GM18502 (cell line): ENCODE data around the gene SYNGAP1.

ENCODE experiments used
- ATAC-seq: cut with Tn5 transposase; IDR thresholded peaks from one replicate; pipeline ENCODE4 v1.9.1; 2021; ENCODE audit warnings: mild to moderate bottlenecking; ENCODE audit not compliant: unreplicated experiment, poor library complexity

SYNGAP1 gene

DNA sequence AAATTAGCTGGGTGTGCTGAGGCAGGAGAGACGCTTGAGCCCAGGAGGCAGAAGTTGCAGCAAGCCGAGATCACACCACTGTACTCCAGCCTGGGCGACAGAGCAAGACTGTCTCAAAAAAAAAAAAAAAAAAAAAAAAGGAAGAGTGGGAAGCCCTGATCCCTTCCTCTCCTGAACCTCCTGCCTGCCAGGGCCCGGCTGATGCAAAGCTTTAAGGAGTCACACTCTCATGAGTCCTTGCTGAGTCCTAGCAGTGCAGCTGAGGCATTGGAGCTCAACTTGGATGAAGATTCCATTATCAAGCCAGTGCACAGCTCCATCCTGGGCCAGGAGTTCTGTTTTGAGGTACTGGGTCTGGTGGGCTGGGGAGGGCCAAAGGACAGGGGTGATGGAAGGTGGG is 15.1 kb downstream of the SYNGAP1 start:
- no peak for ATAC-seq

DNA sequence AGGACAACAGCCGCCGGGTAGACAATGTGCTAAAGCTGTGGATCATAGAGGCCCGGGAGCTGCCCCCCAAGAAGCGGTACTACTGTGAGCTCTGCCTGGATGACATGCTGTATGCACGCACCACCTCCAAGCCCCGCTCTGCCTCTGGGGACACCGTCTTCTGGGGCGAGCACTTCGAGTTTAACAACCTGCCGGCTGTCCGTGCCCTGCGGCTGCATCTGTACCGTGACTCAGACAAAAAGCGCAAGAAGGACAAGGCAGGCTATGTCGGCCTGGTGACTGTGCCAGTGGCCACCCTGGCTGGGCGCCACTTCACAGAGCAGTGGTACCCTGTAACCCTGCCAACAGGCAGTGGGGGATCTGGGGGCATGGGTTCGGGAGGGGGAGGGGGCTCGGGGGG is 17.8 kb downstream of the SYNGAP1 start:
- no peak for ATAC-seq

DNA sequence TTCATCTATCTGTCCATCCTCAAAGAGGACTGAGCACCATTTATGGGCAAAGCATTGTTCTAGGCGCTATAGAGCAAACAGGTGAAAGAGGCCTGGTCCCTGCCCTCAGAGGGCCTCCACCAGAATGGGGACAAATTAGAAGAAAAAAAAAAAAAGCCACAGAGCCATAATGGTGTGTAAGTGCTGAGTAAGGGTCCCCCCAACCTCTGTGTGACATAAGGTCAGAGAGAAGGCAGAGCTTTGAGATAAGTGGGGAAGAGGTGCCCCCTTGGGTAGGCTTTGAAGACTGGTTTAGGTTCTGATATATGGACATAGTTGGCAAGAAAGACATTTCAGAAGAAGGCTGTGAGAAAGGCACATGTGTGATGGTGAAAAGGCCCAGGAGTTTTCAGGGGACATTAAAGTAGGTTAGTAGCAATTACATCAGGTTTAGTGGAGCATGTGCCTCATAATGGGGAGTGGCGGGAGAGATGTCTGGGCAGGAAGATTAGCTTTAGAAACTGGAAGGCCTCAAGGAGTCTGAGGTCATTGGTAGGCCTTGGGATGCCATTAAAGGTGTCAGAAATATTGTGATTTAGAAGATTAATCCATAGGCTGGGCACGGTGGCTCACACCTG is 19.2 kb downstream of the SYNGAP1 start:
- ATAC-seq: no peak

DNA sequence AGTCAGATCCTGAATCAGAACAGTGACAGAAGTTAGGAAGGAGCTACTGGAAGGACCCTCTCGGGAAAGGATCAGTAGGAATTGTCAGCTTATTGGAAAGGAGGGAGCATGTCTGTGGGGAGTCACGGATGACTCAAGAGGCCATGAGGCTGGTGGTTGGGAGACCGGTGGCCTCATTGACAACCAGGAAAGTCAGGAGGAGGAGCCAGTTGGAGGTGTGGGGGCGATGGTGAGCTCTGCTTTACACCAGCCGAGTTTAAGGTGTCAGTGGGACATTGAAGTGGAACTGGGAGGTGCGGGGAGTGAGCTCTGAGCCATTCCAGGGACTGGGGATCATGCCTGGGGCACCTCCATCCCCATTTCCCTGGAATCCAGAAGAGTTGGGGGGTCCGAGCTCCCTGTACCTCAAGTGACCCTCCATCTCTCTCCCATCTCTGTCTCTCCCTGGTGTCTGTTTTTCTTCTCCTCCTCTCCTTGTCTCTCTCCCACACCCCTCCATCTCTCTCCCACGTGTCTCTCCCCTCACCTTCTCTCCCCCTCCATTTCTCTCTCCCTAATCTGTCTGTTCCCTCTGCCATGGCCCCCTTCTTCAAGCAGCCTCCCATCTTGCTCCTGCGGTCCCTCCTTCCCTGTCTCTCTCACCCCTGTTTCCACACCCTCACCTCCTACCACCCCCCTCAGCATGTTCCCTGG is 20.2 kb downstream of the SYNGAP1 start:
- ATAC-seq: no peak

DNA sequence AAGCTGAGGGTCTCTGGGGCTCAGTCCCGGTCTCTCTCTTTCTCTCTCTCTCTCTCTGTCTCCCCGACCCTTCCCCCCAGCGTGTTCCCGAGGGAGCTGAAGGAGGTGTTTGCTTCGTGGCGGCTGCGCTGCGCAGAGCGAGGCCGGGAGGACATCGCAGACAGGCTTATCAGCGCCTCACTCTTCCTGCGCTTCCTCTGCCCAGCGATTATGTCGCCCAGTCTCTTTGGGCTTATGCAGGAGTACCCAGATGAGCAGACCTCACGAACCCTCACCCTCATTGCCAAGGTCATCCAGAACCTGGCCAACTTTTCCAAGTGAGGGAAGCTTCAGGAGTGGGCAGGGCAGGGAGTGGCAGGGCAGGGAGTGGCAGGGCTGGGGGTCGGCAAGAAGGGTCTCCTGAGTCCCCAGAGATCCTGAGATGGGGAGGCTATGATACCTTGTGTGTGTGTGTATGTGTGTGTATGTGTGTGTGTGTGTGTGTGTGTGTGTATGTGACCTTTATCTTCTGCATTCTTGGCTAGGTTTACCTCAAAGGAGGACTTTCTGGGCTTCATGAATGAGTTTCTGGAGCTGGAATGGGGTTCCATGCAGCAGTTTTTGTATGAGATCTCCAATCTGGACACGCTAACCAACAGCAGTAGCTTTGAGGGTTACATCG is 20.9 kb downstream of the SYNGAP1 start:
- ATAC-seq: no peak

DNA sequence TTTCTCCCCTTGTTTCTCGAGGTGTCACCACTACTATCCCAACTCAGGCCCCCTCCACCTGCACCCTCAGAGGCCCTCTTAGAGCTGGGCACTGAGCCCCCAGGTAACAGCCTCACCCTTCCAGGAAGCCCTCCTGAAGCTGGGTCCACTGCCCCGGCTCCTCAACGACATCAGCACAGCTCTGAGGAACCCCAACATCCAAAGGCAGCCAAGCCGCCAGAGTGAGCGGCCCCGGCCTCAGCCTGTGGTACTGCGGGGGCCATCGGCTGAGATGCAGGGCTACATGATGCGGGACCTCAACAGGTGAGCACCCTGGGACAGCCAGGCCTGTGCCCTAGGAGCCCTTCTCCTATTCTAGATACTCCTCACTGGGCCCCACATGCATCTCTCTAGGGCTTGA is 21.6 kb downstream of the SYNGAP1 start:
- ATAC-seq: no peak

DNA sequence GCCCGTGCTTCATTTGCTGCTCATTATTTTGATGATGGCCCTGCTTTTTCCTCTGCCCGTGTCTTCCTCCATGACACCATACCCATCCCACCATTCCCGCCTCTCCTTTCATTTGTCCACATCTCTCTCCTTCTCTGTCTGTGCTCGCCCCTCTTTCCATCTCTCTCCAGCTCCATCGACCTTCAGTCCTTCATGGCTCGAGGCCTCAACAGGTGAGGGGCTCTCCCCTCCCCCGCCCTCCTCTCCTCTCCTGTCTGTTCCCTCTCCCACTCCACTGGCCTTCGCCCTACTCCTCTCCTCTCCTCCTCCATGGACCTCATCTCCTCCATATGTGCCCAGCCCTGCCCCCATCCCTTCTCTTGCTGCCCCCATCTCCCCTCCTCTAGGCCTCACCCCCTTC is 22.4 kb downstream of the SYNGAP1 start:
- ATAC-seq: no peak

DNA sequence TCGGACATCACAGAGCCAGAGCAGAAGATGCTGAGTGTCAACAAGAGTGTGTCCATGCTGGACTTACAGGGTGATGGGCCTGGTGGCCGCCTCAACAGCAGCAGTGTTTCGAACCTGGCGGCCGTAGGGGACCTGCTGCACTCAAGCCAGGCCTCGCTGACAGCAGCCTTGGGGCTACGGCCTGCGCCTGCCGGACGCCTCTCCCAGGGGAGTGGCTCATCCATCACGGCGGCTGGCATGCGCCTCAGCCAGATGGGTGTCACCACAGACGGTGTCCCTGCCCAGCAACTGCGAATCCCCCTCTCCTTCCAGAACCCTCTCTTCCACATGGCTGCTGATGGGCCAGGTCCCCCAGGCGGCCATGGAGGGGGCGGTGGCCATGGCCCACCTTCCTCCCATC is 23.2 kb downstream of the SYNGAP1 start:
- no peak for ATAC-seq

DNA sequence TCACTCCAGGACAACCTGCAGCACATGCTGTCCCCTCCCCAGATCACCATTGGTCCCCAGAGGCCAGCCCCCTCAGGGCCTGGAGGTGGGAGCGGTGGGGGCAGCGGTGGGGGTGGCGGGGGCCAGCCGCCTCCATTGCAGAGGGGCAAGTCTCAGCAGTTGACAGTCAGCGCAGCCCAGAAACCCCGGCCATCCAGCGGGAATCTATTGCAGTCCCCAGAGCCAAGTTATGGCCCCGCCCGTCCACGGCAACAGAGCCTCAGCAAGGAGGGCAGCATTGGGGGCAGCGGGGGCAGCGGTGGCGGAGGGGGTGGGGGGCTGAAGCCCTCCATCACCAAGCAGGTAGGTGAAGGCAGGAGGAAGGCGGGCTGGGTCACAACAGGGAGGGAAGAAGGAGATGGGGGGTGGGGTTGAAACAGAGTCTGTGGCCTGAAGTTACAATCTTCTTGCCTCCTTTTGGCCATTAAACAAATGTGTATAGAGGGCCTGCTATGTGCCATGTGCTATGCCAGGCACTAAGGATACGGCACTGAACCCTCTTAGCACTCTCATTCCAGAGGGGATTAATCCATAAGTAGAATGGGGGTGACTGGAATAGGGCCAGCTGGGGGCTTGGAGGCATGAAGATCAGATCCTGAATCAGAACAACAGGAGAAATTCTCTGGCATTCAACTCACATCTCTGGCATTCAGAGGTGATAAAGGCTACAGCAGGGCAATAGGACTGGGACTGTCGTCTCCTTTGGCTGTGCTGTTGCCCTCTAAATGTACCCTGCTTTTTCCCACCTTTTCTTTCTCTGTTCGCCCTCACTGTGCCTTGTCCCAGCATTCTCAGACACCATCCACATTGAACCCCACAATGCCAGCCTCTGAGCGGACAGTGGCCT is 24.0 kb downstream of the SYNGAP1 start:
- ATAC-seq: no peak

DNA sequence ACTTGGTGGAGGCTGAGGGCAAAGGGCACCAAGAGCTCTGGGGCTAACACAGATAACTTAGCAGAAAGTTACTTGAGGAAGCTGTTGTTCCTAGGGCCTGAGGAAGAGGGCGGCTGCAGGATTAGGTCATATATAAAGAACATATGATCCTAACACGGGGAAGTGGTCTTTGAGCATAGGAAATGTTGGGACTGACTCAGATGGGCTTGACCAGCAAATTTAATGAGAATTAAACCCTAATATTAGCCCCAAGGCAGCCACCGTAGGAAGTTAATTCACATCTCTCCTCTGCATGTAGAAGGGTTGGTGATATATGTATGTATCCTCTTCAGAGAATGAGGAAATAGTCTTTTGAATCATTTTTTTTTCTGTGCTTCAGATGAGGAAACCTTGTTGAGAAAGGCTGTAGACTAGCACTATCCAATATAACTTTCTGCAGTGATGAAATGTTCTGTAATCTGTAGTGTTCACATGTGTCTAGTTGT is 25.3 kb downstream of the SYNGAP1 start:
- no peak for ATAC-seq

DNA sequence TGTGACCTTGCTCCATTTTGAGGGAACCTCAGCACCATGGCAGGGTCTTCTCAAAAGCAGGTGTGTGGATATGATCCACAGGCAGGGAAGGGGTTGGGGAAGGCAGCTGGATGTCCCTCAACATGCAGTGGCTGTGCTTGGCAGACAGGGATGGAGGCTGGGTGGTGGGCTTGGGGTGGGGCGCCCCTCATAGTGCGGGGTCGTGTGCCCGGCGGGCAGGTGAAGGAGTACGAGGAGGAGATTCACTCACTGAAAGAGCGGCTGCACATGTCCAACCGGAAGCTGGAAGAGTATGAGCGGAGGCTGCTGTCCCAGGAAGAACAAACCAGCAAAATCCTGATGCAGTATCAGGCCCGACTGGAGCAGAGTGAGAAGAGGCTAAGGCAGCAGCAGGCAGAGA is 26.5 kb downstream of the SYNGAP1 start:
- ATAC-seq: no peak

DNA sequence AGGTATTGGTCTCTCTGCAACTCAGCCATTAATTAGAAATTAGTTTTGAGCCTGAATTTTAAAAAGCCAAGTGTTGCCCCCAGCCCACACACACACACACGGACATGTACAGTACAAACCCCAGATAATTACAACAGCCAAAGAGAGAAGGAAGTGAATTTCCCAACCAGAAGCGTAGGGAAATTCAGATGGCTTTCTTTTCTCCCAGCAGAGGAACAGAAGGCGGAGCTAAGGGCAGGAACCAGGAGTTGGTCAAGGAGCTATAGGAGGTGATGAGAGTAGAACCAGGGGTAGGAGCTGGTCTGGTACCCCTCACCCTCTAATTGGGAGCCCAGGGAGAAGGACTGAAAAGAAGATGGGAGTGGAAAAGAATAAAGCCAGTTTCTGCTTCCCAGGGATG is 30.6 kb downstream of the SYNGAP1 start:
- ATAC-seq: no peak

DNA sequence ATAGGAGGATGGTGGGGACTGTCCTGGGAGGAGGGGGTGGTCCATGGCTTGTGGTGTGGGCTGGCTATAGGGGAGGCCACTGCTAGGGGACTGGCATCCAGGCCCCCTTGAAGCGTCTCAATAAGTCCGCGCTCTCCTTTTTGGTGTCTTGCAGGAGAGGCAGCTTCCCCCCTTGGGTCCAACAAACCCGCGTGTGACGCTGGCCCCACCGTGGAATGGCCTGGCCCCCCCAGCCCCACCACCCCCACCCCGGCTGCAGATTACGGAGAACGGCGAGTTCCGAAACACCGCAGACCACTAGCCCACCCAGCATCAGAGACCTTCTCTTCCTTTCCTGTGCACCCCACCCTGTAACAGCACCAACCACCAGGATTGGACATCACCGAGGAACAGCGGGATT is 31.7 kb downstream of the SYNGAP1 start:
- ATAC-seq: no peak

DNA sequence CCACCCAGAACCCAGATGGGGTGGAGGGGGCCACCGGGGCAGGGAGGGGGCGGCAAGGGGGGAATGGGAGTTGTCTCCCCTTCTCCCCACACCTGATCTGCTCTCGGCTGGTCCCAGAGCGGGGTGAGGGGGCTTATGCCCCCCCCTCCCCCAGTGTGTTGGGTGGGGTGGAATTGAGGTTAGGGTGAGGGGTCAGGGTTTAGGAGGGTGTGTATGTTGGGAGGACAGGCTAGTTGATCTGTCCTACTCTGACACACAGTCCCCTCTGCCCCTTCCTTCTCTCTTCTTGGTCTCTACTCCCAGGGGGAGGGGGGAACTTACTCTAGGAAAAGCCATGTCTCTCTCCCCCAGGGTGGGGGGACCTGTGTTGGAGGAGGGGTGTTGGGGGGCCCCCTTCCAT is 32.6 kb downstream of the SYNGAP1 start:
- no peak for ATAC-seq

DNA sequence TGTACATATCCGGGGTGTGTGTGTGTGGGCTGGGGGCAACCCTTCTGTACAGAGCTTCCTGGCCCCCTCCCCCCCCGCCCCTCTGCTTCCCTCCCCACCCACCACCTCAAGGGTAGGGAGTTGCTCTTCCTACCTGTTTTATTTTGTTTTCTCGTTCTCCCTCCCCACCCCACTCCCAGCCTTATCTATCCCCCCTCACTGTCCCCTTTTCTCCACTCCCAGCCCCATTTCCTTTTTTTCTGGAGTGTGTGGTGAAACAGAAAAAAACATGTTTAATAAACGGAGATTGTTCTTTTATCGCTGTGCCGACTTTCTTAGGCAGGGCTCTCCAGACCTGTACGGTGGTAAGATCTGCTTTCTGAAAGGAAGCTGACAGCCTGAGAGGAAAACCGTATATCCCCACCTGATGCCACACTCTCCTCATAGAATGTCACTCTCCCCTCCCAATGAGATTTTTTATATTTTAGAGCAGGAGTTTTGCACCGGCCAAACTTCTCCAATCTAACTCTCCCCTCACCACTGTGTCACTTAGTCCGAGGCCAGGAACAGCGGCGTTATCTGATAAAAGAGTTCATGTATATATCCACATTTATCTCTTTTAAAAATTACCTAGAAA is 33.6 kb downstream of the SYNGAP1 start:
- no peak for ATAC-seq

DNA sequence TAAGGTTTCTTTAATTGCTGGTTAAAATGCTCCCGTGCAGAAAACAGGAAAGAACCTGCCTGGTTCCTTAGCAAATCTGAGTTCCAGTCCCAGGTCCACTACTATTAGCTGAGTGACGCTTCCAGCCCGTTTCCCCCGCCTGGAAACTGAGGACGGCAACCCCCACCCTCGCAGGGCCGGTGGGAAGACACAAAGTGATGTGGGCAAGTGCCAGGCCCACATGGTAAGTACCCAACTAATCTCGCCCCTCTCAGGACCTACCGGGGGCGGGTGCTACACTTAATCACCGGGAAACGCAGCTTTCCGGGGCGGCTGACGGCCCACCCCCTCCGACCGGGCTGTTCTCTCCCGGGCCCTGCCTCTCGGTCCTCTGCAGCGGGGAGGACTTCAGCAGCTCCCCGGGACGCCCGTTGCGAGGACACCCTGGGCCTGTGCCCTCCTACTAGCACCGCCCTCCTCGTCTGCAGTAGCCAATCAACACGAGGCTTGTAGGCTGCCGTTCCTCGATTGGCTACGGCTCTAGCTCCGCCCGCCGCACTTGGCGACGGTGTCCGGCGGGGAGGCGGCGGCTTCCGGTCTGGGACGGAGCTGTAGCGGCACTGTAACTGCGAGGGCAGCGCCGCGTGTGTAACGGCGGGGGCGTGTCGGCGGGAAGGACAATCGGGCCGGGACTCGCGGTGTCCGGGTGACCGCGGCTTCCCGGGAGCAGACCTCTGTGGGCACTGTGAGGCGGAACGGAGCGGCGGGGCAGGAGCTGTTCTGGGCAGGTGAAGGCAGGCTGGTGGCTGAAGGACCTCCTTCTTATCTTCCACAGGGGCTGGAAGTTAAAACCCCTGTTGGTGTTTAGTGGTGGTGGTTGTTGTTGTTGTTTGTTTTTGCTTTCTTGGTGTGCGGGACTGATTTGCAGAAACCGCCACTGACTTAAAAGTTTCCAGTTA is 34.4 kb downstream of the SYNGAP1 start, which contains the start of gene ZBTB9:
ZBTB9 (plus strand) TSS at position 568 of the 938 bp plus-strand sequence. CDS start 525 bp downstream, outside the sequence.
- ATAC-seq: peak; percentile 97

DNA sequence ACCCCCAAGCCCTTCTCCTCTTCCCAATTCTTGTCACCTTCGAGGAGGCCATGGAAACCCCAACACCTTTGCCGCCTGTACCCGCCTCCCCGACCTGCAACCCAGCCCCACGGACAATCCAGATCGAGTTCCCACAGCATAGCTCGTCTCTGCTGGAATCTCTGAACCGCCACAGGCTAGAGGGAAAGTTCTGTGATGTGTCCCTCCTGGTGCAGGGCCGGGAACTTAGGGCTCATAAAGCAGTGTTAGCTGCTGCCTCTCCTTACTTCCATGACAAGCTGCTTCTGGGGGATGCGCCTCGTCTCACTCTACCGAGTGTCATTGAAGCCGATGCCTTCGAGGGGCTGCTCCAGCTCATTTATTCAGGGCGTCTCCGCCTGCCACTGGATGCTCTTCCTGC is 35.2 kb downstream of the SYNGAP1 start:
- no peak for ATAC-seq

DNA sequence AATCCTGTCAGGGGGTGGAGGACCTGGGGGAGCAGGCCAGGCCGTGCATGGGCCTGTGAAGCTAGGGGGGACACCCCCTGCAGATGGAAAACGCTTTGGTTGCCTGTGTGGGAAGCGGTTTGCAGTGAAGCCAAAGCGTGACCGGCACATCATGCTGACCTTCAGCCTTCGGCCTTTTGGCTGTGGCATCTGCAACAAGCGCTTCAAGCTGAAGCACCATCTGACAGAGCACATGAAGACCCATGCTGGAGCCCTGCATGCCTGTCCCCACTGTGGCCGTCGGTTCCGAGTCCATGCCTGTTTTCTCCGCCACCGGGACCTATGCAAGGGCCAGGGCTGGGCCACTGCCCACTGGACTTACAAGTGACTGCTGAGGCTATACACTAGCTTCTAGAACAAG is 36.3 kb downstream of the SYNGAP1 start:
- no peak for ATAC-seq

DNA sequence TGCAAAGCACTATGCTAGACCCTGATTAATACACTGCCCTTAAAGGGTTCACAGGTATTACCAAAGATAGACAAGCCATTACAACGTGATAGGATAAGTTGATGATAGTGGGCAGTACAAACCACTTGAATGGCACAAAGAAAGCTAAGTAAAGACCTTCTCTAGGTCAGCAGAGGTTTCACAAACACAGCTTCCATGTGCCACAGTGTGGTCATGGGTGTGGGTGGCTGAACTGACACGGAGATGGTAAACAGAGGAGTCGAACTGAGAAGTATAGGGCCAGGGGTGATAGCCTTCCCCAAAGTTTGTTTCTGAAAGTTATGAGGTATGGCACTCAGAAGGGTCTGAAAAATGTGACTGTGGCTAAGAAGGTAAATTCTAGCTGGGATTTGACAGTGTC is 38.8 kb downstream of the SYNGAP1 start:
- no peak for ATAC-seq
